GM12878 (cell line): Measurements from ENCODE around the gene RHOF.

Source experiments
- CHD2 ChIP-seq: IDR thresholded peaks from 2 replicates; pipeline ENCODE4 v1.6.1; 2011; ENCODE audit warnings: low read depth, low read length, improper control_type of control experiment, borderline replicate concordance
- CTCF ChIP-seq, 3 experiments: IDR thresholded peaks in 2 of 3; conservative IDR thresholded peaks in 1 of 3; 2 replicates each; pipeline ENCODE4 v1.5.1; 2011; ENCODE audit warnings: low read depth in 3 of 3, low read length in 3 of 3, mild to moderate bottlenecking in 3 of 3, control low read depth in 2 of 3, moderate library complexity in 2 of 3, inconsistent platforms in 1 of 3, mixed read lengths in 1 of 3; ENCODE audit not compliant: control insufficient read depth in 2 of 3, insufficient read depth in 1 of 3; ENCODE audit errors: extremely low read depth in 1 of 3
- EZH2 ChIP-seq: IDR thresholded peaks from 2 replicates; pipeline ENCODE4 v1.6.1; 2012; ENCODE audit warnings: low read depth, mild to moderate bottlenecking, control low read depth, inconsistent platforms, low read length, borderline replicate concordance; ENCODE audit not compliant: control insufficient read depth
- NFYA ChIP-seq: IDR thresholded peaks from 2 replicates; pipeline ENCODE4 v1.6.1; 2011; ENCODE audit warnings: low read depth, mild to moderate bottlenecking, low read length, improper control_type of control experiment, borderline replicate concordance
- POLR2A ChIP-seq: IDR thresholded peaks from 2 replicates; pipeline ENCODE4 v1.6.1; 2011; ENCODE audit warnings: low read depth, mild to moderate bottlenecking, low read length
- POLR2AphosphoS5 ChIP-seq: IDR thresholded peaks from 2 replicates; pipeline ENCODE4 v1.6.1; 2011; ENCODE audit warnings: mild to moderate bottlenecking, low read length, inconsistent platforms

GRCh38 chr12:121802485-121802842, 9.0 kb upstream of the RHOF start:
- TF ChIP-seq POLR2AphosphoS5: no peak
- TF ChIP-seq NFYA: no peak
- TF ChIP-seq POLR2A: no peak
- TF ChIP-seq EZH2: no peak
- TF ChIP-seq CTCF (IDR thresholded peaks at IDR 0.05 in 2 of 3, conservative IDR thresholded peaks at IDR 0.05 in 1 of 3; ENCODE audit: control insufficient read depth in 2 of 3, extremely low read depth in 1 of 3, insufficient read depth in 1 of 3, low read depth in 3 of 3, low read length in 3 of 3): no peak
- TF ChIP-seq CHD2: no peak
